ENCODE results near the gene YJEFN3.

DNA sequence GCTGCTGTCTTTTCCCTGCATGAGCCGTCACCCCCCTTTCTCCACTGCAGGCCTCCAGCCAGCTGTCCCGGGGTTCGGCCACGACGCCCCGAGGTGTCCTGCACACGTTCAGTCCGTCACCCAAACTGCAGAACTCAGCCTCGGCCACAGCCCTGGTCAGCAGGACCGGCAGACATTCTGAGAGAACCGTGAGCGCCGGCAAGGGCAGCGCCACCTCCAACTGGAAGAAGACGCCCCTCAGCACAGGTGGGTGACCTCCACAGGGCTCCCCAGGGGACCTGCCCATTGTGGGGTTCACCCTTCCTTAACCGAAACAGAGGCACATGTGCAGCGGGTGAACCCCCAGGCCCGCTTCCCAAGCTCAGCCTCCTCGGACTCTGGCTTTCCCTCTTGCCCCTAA, 26.4 kb upstream of the YJEFN3 start:
- TF ChIP-seq, protein P1, sequence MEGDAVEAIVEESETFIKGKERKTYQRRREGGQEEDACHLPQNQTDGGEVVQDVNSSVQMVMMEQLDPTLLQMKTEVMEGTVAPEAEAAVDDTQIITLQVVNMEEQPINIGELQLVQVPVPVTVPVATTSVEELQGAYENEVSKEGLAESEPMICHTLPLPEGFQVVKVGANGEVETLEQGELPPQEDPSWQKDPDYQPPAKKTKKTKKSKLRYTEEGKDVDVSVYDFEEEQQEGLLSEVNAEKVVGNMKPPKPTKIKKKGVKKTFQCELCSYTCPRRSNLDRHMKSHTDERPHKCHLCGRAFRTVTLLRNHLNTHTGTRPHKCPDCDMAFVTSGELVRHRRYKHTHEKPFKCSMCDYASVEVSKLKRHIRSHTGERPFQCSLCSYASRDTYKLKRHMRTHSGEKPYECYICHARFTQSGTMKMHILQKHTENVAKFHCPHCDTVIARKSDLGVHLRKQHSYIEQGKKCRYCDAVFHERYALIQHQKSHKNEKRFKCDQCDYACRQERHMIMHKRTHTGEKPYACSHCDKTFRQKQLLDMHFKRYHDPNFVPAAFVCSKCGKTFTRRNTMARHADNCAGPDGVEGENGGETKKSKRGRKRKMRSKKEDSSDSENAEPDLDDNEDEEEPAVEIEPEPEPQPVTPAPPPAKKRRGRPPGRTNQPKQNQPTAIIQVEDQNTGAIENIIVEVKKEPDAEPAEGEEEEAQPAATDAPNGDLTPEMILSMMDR (conservative IDR thresholded peaks at IDR 0.05), result no peak
- no peak for TF ChIP-seq EZH2 (IDR thresholded peaks at IDR 0.05; ENCODE audit: low read depth)

Data from PC-9 (cell line).